BLaER1 (cell line): ENCODE results near the gene UCN.
A peak's percentile ranks its signal among the peaks of the same experiment; 100 is the strongest.
"Not testable (repeated sequence)": the region's sequence is repeated elsewhere in the genome, so short reads cannot be mapped to it uniquely, and the experiment has no call there.

ENCODE experiments used
- H3K27ac ChIP-seq: shearing (Covaris generic); formaldehyde crosslinking; 2 replicates; pipeline ENCODE4 v1.8.1; 2022
- H3K27me3 ChIP-seq: shearing (Covaris generic); formaldehyde crosslinking; 2 replicates; pipeline ENCODE4 v1.8.1; 2022
- H3K36me3 ChIP-seq: shearing (Covaris generic); formaldehyde crosslinking; 2 replicates; pipeline ENCODE4 v1.8.1; 2022
- H3K4me1 ChIP-seq: shearing (Covaris generic); formaldehyde crosslinking; 2 replicates; pipeline ENCODE4 v1.8.1; 2022
- H3K4me2 ChIP-seq: shearing (Covaris generic); formaldehyde crosslinking; 2 replicates; pipeline ENCODE4 v1.8.1; 2022
- H3K4me3 ChIP-seq: shearing (Covaris generic); formaldehyde crosslinking; 2 replicates; pipeline ENCODE4 v1.8.1; 2022
- H3K9ac ChIP-seq: shearing (Covaris generic); formaldehyde crosslinking; 2 replicates; pipeline ENCODE4 v1.8.1; 2022
- H3K9me3 ChIP-seq: shearing (Covaris generic); formaldehyde crosslinking; 2 replicates; pipeline ENCODE4 v1.8.1; 2022
- H4K20me1 ChIP-seq: shearing (Covaris generic); formaldehyde crosslinking; 2 replicates; pipeline ENCODE4 v1.8.1; 2022
- Cebpa-rat ChIP-seq: shearing (Covaris generic); IDR thresholded peaks from 2 replicates; pipeline ENCODE4 v1.8.1; 2022

UCN gene

DNA sequence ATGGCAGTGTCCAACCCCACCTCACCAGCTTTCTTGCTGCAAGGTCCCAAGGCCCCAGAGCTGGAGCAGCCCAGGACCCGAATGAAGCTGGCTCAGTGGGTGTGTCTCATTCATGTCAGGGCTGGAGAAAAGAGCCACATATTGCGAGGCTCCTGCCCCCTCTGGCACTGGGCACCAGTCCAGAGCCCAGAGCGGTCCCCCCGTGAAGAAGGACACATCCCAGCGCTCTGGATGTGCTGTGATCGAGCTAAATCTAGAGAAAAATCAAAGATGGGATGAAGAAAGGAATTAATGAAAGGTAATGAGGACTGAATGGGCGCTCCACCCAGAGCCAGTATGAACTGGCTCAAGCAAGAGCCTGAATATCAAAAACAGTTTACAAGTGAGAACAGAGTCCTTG is 27.9 kb upstream of the UCN start:
- Histone ChIP-seq H3K27ac (no peak overlapping the region), H3K27me3 (no peaks in the 10 kb centered on the region), H3K36me3 (peaks cover 100% of the 10 kb centered on the region), H4K20me1 (no peaks in the 10 kb centered on the region), H3K4me3 (no peak overlapping the region), H3K4me2 (no peak overlapping the region), H3K9me3 (no peaks in the 10 kb centered on the region), H3K9ac (no peak overlapping the region), H3K4me1 (no peaks in the 10 kb centered on the region)
- TF ChIP-seq Cebpa-rat: no peak

GRCh38 chr2:27335311-27335710 is 27.1 kb upstream of the UCN start:
- H3K27me3 ChIP-seq: no peaks in the 10 kb centered on the region
- TF ChIP-seq Cebpa-rat: no peak
- peaks cover 100% of the 10 kb centered on the region for H3K36me3 ChIP-seq

GRCh38 chr2:27324720-27325119 is 16.5 kb upstream of the UCN start:
- H3K36me3 ChIP-seq: peaks cover 48% of the 10 kb centered on the region
- no peak overlapping the region for H3K27ac ChIP-seq
- no peak overlapping the region for H3K4me2 ChIP-seq

More at GRCh38 chr2:27335311-27335710, 27.1 kb upstream of the UCN start:
- H4K20me1 ChIP-seq: no peaks in the 10 kb centered on the region
- no peak overlapping the region for H3K4me2 ChIP-seq
- no peaks in the 10 kb centered on the region for H3K4me1 ChIP-seq
- H3K27ac ChIP-seq: no peak overlapping the region
- no peak overlapping the region for H3K9ac ChIP-seq
- no peak overlapping the region for H3K4me3 ChIP-seq
- no peaks in the 10 kb centered on the region for H3K9me3 ChIP-seq

GRCh38 chr2:27323596-27324285 is 15.5 kb upstream of the UCN start:
- Histone ChIP-seq H3K27me3 (no peaks in the 10 kb centered on the region), H3K4me1 (peaks cover 33% of the 10 kb centered on the region), H3K4me3 (peak overlapping the region; percentile 87), H3K9me3 (no peaks in the 10 kb centered on the region), H3K27ac (peak overlapping the region; percentile 93), H3K36me3 (peaks cover 42% of the 10 kb centered on the region), H3K4me2 (peak overlapping the region; percentile 97), H4K20me1 (no peaks in the 10 kb centered on the region), H3K9ac (peak overlapping the region; percentile 94)
- no peak for TF ChIP-seq Cebpa-rat

More at GRCh38 chr2:27324720-27325119, 16.5 kb upstream of the UCN start:
- Histone ChIP-seq H4K20me1 (no peaks in the 10 kb centered on the region), H3K4me3 (no peak overlapping the region), H3K27me3 (no peaks in the 10 kb centered on the region), H3K9ac (no peak overlapping the region), H3K9me3 (no peaks in the 10 kb centered on the region), H3K4me1 (peaks cover 33% of the 10 kb centered on the region)
- no peak for TF ChIP-seq Cebpa-rat

DNA sequence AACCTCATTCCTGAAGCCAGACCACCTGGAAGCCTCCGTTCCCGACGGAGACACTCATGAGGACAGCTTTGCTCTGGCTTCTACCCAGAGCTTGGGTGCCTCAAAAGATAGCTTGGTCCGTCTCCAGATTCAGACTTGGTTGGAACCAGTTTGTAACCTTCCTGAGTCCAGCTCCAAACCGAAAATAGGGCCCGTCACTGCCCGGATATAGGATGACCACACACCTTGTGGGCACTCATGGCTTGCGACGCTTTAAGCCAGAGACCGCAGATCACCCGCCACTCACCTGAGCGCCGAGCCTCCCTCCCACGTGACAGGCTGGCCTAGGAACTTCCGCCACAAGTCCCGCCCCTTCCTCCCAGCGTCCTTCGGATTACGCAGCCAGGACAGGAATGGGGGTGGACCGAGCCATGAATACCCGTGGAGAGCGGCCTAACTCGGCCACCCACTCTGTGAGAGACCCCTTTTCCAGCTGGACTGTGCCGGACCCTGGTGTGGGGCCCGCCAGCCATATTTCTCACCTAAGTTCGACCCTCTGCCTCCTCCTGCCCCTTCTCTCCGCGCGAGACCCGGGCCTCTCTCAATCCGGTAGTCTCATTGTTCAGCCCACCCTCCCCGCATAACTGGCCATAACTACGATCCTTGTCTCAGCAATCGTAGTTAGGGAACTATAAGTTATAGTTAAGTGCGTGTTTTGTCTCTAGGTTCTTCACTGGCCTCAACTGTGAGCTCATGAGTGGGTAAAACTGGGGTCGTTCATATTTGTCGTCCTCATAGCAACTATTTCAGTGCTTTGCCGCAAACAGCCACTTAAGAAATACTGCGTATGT is 14.7 kb upstream of the UCN start, which contains the start of gene MPV17:
MPV17 (minus strand) TSS at position 332 of the 830 bp plus-strand sequence. CDS start 580 bp downstream, outside the sequence.
- Histone ChIP-seq H3K9me3 (no peaks in the 10 kb centered on the region), H3K4me3 (peak within 1 kb of the TSS; percentile 87), H3K4me1 (peaks cover 33% of the 10 kb centered on the region), H3K36me3 (peaks cover 41% of the 10 kb centered on the region), H3K4me2 (peak within 1 kb of the TSS; percentile 97), H3K27ac (peak within 1 kb of the TSS; percentile 93), H3K9ac (peak within 1 kb of the TSS; percentile 94), H3K27me3 (no peaks in the 10 kb centered on the region), H4K20me1 (no peaks in the 10 kb centered on the region)
- no peak for TF ChIP-seq Cebpa-rat

DNA sequence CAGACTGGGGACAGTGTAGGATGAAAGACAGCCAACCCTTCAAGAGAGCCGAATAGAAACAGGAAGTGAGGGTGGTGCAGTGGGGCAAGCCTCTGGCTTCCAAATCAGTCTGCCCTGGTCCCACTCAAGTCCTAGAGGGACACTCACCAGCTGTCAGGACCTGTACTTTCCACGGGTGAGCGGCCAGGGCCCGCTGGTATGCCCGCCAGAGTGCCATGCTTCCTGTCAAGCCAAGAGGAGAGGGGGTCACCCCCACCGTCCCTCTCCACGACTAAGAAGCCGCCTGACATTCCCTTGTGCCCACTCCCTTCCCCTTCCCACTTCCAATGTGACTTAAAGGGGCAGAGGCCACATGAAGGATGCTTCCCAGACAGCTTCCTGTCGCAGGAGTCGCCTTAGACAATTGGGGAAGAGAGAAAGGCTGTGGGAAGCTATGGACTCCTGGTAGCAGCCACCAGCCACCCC is 14.1 kb upstream of the UCN start:
- TF ChIP-seq Cebpa-rat: no peak
- H3K36me3 ChIP-seq: peaks cover 37% of the 10 kb centered on the region
- H3K4me2 ChIP-seq: peak overlapping the region; percentile 97
- 0 out of 2 replicates have a peak, but pooled peaks cover 2% of the 10 kb centered on the region for H4K20me1 ChIP-seq
- H3K27ac ChIP-seq: peak overlapping the region; percentile 93
- H3K9ac ChIP-seq: peak overlapping the region; percentile 94
- H3K27me3 ChIP-seq: no peaks in the 10 kb centered on the region
- no peaks in the 10 kb centered on the region for H3K9me3 ChIP-seq
- H3K4me1 ChIP-seq: peaks cover 33% of the 10 kb centered on the region
- peak overlapping the region; percentile 87 for H3K4me3 ChIP-seq

DNA sequence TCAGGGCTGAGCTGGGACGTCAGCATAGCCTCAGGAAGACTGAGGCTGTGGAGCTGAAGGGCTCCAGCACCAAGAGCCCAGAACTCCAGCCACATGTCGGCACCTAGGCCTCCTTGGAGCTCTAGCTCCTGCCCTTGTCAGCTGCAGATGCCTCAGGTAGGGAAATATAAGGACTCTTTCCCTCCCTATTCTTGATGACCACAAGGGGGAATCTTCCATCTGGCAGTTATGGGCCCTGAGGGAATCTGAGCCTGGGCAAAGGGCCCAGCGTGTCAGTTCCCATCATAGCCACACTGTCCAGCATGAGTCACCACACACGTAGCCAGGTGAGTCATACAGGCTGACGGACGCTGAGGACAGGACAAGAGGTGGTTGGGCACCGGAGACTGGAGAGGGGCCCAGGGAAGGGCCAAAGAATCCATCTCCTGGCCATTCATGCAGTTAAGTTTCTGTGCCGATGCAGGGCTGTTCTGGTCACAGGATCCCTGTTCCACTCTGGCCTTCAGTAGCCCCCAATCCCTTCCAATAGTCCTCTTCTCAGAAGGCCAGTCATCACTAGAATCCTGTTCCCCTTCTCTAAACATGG is 12.8 kb upstream of the UCN start:
- H3K27ac ChIP-seq: no peak overlapping the region
- H3K4me1 ChIP-seq: peaks cover 33% of the 10 kb centered on the region
- TF ChIP-seq Cebpa-rat: no peak
- no peaks in the 10 kb centered on the region for H3K9me3 ChIP-seq
- H4K20me1 ChIP-seq: 0 out of 2 replicates have a peak, but pooled peaks cover 12% of the 10 kb centered on the region
- H3K4me3 ChIP-seq: no peak overlapping the region
- peaks cover 37% of the 10 kb centered on the region for H3K36me3 ChIP-seq
- H3K4me2 ChIP-seq: peak overlapping the region; percentile 97
- no peak overlapping the region for H3K9ac ChIP-seq
- no peaks in the 10 kb centered on the region for H3K27me3 ChIP-seq

GRCh38 chr2:27319839-27320238 is 11.6 kb upstream of the UCN start:
- H3K36me3 ChIP-seq: peaks cover 39% of the 10 kb centered on the region
- not testable (repeated sequence) for H3K9ac ChIP-seq, H3K4me3 ChIP-seq, H3K27me3 ChIP-seq, H3K27ac ChIP-seq, H3K4me2 ChIP-seq, H3K9me3 ChIP-seq
- H3K4me1 ChIP-seq: peaks cover 33% of the 10 kb centered on the region
- 0 out of 2 replicates have a peak, but pooled peaks cover 12% of the 10 kb centered on the region for H4K20me1 ChIP-seq

DNA sequence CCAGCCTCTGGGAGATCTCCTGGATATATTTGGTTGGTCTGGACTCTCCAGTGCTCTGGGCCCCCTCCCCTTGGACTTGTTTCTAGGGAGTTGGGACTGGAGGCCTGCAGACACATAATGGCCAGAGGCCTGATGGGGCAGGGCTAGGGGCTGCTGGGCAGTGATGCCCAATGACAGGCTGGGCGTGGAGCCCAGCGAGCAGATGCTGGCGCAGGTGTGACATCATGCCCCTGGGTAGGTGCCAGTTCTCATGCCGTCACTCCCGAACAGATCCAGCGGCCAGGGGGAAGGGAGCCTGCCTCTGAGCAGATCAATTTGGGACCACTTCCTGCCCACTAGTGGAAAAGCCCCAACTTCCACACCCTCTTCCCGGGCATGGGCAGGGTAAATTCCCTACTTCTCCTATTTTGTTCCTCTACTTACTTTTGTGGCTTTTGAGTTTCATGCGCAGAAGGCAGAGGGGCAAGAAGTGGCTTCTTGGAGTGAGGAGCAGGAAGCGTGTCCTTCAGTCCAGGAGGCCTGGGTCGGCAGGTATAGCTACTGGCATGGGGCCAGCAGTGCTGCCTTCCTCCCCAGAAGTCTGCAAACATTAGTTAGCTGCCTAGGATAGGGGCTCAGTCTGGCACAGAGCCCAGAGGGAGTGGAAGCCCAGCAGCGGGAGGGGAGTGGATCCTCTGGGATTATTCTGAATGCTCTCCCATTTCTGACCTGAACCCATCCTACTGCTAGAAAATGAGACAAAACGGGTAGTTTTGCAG is 8.6 kb upstream of the UCN start:
- Histone ChIP-seq H3K27ac (no peak overlapping the region), H3K4me3 (no peak overlapping the region), H4K20me1 (peaks cover 12% of the 10 kb centered on the region; the same call in 1 of the 2 replicates), H3K9ac (no peak overlapping the region), H3K36me3 (peaks cover 59% of the 10 kb centered on the region), H3K9me3 (no peaks in the 10 kb centered on the region), H3K27me3 (no peaks in the 10 kb centered on the region), H3K4me2 (no peak overlapping the region), H3K4me1 (peaks cover 14% of the 10 kb centered on the region)
- TF ChIP-seq Cebpa-rat: no peak
